ENCODE results near the gene CCDC106.

CCDC106 gene

DNA sequence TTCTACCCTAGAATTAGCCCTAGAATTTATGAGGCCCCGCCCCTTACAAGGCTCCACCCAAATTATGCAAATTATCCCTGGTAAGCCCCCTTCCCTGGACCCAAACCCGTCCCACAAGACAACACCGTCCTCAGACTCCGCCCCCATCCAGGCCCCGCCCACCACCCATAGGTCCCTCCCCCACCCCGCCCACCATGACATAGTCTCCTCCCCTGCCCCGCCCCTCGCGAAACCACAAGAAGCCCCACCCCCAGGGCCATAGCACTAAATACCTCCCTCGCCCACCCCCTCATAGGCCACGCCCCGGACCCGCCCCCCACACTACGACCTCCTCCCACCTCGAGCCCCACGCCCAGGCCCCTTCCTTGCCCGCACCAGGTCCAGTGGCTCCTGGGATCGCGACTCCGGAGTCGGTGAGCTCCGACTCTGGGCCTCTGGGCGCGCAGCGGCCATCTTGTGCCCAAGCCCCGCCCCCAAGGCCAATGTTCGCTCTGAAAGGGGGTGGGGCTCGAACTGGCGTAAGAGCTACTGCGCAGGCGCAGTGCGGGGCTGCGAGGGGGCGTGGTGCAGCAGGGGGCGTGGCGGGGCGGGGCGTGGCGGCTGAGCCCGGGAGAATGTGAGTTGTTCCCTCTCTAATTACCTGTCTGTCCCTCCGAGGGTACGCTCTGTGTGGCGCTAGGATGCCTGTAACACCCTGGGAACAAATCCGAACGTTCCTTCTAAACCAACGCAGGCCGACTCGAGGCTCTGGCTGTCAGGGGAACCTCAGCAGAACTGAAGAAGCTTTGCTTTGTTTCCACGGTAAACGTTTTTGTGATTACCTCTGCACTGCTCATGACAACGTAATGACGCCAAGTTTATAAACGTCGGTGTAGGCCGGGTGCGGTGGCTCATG is 23.7 kb upstream of the CCDC106 start, which contains the start of gene ZNF784:
ZNF784 (minus strand) TSS at position 458 of the 895 bp plus-strand sequence; CDS start at position 453, 5 bp downstream.
- no peaks in the 10 kb centered on the region for H3K27me3 ChIP-seq (ENCODE audit: control insufficient read depth in 1 of 2, insufficient read depth in 2 of 2, low read length in 2 of 2)
- H3K4me1 ChIP-seq (ENCODE audit: insufficient read depth, low read length): peaks cover 7% of the 10 kb centered on the region
- H3K9ac ChIP-seq (ENCODE audit: low read length): no peak within 1 kb of the TSS
- H3K9me3 ChIP-seq (ENCODE audit: low read length): no peaks in the 10 kb centered on the region
- peak within 1 kb of the TSS; percentile 62 to 77 for H3K4me3 ChIP-seq (ENCODE audit: low read depth in 1 of 2, low read length in 2 of 2)
- no peaks in the 10 kb centered on the region for H3K36me3 ChIP-seq (ENCODE audit: insufficient read depth, low read length)
- H3K27ac ChIP-seq (ENCODE audit: low read depth, low read length): peak within 1 kb of the TSS; percentile 55

DNA sequence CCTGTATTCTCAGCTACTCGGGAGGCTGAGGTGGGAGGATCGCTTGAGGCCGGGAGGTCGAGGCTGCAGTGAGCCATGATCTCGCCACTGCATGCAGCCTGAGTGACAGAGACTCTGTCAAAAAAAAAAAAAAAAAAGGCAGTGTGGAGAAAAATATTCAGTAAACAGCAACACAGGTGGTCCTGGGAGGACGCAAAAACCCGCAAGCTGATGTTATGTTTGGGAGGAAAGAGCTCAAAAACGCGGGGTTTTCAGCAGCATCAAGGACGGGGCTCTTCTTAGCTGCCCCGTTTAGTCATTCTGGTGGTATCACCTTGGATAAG is 23.0 kb upstream of the CCDC106 start:
- H3K4me1 ChIP-seq (ENCODE audit: insufficient read depth, low read length): peaks cover 7% of the 10 kb centered on the region
- no peak overlapping the region for H3K9ac ChIP-seq (ENCODE audit: low read length)
- H3K9me3 ChIP-seq (ENCODE audit: low read length): no peaks in the 10 kb centered on the region
- no peak overlapping the region for H3K27ac ChIP-seq (ENCODE audit: low read depth, low read length)
- H3K36me3 ChIP-seq (ENCODE audit: insufficient read depth, low read length): no peaks in the 10 kb centered on the region
- H3K4me3 ChIP-seq (ENCODE audit: low read depth in 1 of 2, low read length in 2 of 2): peak overlapping the region; percentile 24 to 77
- H3K27me3 ChIP-seq (ENCODE audit: control insufficient read depth in 1 of 2, insufficient read depth in 2 of 2, low read length in 2 of 2): no peaks in the 10 kb centered on the region

DNA sequence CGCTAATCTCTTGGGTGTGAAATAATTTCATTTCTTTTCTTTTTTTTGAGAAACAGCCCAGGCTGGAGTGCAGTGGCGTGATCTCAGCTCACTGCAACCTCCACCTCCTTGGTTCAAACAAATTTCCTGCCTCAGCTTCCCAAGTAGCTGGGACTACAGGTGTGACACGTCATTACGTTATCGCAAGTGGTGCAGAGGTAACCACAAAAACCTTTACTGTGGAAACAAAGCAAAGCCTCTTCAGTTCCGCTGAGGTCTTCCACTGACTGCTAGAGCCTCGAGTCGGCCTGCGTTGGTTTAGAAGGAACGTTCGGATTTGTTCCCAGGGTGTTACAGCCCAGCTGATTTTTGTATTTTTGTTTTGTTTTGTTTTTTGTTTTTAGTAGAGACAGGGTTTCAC is 21.7 kb upstream of the CCDC106 start:
- Histone ChIP-seq H3K9me3 (ENCODE audit: low read length) (no peaks in the 10 kb centered on the region), H3K4me1 (ENCODE audit: insufficient read depth, low read length) (peaks cover 7% of the 10 kb centered on the region), H3K27me3 (ENCODE audit: control insufficient read depth in 1 of 2, insufficient read depth in 2 of 2, low read length in 2 of 2) (no peaks in the 10 kb centered on the region), H3K9ac (ENCODE audit: low read length) (no peak overlapping the region), H3K4me3 (ENCODE audit: low read depth in 1 of 2, low read length in 2 of 2) (no peak overlapping the region), H3K27ac (ENCODE audit: low read depth, low read length) (no peak overlapping the region), H3K36me3 (ENCODE audit: insufficient read depth, low read length) (no peaks in the 10 kb centered on the region)

DNA sequence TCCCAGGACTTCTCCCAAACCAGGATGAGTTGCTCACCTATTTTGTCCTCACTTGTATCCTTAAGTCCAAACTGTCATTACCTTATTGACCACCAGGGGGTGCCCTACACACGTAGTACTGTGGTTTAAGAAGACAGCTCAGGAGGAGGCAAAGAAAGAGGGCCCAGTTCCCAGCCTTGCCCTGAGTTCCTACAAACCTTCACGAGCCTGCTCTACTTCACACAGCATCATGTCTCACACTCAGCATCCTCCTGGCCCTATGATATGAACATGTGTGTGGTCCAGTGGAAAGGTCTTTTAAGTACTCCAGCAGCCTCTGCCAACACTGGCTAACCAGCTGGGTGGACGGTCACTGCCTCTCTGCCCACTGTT is 15.6 kb upstream of the CCDC106 start:
- Histone ChIP-seq H3K9me3 (ENCODE audit: low read length) (no peaks in the 10 kb centered on the region), H3K27ac (ENCODE audit: low read depth, low read length) (peak overlapping the region; percentile 19), H3K9ac (ENCODE audit: low read length) (no peak overlapping the region), H3K4me3 (ENCODE audit: low read depth in 1 of 2, low read length in 2 of 2) (no peak overlapping the region), H3K36me3 (ENCODE audit: insufficient read depth, low read length) (no peaks in the 10 kb centered on the region), H3K4me1 (ENCODE audit: insufficient read depth, low read length) (peaks cover 19% of the 10 kb centered on the region), H3K27me3 (ENCODE audit: control insufficient read depth in 1 of 2, insufficient read depth in 2 of 2, low read length in 2 of 2) (no peaks in the 10 kb centered on the region)

DNA sequence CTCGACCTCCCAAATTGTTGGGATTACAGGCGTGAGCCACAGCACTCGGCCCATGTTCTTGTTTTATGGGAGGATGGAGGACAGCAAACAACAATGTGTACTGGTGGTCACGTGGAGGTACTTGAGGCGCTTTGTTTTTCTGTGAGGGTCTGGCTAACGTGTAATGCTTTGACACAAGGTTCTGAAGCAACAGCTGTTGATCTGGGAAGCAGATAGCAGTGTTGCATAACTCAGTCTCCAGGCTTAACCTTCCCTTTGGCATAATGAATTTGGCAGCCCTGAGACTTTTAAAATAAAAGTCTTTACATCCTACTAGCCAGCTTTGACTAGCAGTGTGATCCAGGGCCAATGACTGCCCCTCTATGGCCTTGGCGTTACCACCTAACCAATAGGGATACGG is 14.2 kb upstream of the CCDC106 start:
- no peaks in the 10 kb centered on the region for H3K9me3 ChIP-seq (ENCODE audit: low read length)
- no peak overlapping the region for H3K4me3 ChIP-seq (ENCODE audit: low read depth in 1 of 2, low read length in 2 of 2)
- H3K4me1 ChIP-seq (ENCODE audit: insufficient read depth, low read length): peaks cover 28% of the 10 kb centered on the region
- no peaks in the 10 kb centered on the region for H3K27me3 ChIP-seq (ENCODE audit: control insufficient read depth in 1 of 2, insufficient read depth in 2 of 2, low read length in 2 of 2)
- no peaks in the 10 kb centered on the region for H3K36me3 ChIP-seq (ENCODE audit: insufficient read depth, low read length)
- peak overlapping the region; percentile 27 for H3K27ac ChIP-seq (ENCODE audit: low read depth, low read length)
- H3K9ac ChIP-seq (ENCODE audit: low read length): no peak overlapping the region

DNA sequence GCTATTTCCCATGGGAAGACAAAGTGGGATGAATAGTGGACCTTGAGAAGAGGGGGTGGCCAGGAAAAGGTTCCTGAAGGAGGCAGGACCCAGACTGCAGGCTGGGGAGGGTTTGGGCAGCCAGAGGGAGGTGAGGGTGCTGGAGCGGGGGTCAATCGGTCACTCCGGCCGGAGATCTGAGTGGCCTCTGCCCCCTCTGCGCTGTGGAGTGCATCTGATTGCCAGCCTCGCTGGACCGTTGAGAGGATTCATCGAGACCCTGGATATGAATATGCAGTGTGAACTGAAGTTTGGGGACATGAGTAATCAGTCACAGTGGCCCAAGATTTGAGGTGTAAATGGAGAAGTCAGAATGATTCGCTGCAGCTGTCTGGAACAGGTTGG is 12.7 kb upstream of the CCDC106 start:
- H3K9ac ChIP-seq (ENCODE audit: low read length): peak overlapping the region; percentile 100
- H3K4me1 ChIP-seq (ENCODE audit: insufficient read depth, low read length): peaks cover 42% of the 10 kb centered on the region

DNA sequence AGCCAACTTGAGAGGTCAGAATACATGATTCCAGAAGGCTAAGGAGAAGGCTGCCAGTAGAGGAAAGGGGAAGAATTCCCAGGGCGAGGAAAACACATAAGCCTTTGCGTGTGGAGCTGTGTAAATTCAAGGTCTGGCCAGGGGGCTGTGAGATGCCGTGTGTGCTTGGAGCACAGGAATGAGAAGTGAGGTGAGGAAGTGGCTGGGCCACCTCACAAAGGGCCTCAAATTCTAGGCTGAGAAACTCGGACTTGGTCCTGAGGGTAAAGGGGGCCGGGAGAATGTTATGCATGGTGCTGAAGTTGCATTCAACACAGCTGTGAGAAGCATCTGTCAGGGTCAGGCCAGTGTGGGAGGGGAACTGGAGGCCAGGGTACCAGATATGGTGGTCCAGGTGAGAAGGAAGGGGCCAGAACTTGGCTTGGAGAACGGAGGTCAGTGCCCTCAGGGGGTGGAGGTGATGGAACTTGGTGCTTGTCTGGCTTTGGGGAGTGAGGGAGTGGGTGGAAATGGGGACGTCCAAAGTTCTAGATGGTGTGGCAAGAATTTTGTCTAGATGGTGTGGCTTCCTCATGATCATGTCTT is 12.1 kb upstream of the CCDC106 start:
- Histone ChIP-seq H3K36me3 (ENCODE audit: insufficient read depth, low read length) (no peaks in the 10 kb centered on the region), H3K4me3 (ENCODE audit: low read depth in 1 of 2, low read length in 2 of 2) (peak overlapping the region; percentile 47 to 98), H3K4me1 (ENCODE audit: insufficient read depth, low read length) (peaks cover 44% of the 10 kb centered on the region), H3K27ac (ENCODE audit: low read depth, low read length) (peak overlapping the region; percentile 43), H3K27me3 (ENCODE audit: control insufficient read depth in 1 of 2, insufficient read depth in 2 of 2, low read length in 2 of 2) (no peaks in the 10 kb centered on the region), H3K9ac (ENCODE audit: low read length) (peak overlapping the region; percentile 100), H3K9me3 (ENCODE audit: low read length) (no peaks in the 10 kb centered on the region)

More for the DNA sequence above, 12.7 kb upstream of the CCDC106 start:
- Histone ChIP-seq H3K4me3 (ENCODE audit: low read depth in 1 of 2, low read length in 2 of 2) (peak overlapping the region; percentile 47 to 98), H3K27me3 (ENCODE audit: control insufficient read depth in 1 of 2, insufficient read depth in 2 of 2, low read length in 2 of 2) (no peaks in the 10 kb centered on the region), H3K36me3 (ENCODE audit: insufficient read depth, low read length) (no peaks in the 10 kb centered on the region), H3K9me3 (ENCODE audit: low read length) (no peaks in the 10 kb centered on the region), H3K27ac (ENCODE audit: low read depth, low read length) (peak overlapping the region; percentile 43)

DNA sequence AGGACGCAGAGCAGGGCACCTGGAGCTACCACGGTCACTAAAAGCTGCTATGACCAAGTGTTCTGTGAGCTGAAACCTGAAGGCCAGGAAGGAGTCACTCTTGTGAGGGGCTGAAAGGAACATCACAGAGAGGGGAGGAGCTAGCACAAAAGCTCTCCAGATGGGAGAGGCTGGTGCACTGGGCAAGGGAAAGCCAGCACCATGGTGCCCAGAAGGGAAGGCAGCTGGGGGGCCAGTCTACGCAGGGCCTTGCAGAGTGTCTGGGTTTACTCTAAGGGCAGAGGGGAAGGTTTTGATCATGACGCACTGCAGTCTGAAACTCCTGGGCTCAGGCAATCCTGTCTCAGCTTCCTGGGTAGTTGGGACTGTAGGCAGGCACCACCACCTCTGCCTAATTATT is 11.3 kb upstream of the CCDC106 start:
- H3K4me3 ChIP-seq (ENCODE audit: low read depth in 1 of 2, low read length in 2 of 2): peak overlapping the region in 1 of 2 donors; percentile 98

DNA sequence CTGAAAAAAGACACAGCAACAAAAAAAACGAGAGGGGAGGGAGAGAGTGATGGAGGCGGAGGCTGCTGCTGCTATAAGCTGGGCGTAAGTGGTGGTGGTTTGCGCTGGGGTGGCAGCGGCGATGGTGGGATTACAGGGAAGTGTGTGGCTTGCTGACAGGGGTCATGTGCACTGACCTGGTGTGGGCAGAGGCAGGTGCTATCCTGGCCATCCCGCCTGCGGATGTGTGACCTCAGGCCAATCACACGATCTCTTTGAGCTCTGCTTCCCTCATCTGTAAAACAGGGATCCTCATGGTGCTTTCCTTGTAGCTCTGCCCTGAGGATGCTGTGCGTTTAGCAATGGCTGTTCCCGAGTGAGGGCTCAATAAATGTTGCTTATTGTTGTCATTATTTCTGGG is 10.5 kb upstream of the CCDC106 start:
- Histone ChIP-seq H3K4me1 (ENCODE audit: insufficient read depth, low read length) (peaks cover 44% of the 10 kb centered on the region), H3K9ac (ENCODE audit: low read length) (no peak overlapping the region), H3K36me3 (ENCODE audit: insufficient read depth, low read length) (no peaks in the 10 kb centered on the region), H3K27ac (ENCODE audit: low read depth, low read length) (no peak overlapping the region), H3K4me3 (ENCODE audit: low read depth in 1 of 2, low read length in 2 of 2) (no peak overlapping the region), H3K27me3 (ENCODE audit: control insufficient read depth in 1 of 2, insufficient read depth in 2 of 2, low read length in 2 of 2) (no peaks in the 10 kb centered on the region), H3K9me3 (ENCODE audit: low read length) (no peaks in the 10 kb centered on the region)

More for the DNA sequence above, 11.3 kb upstream of the CCDC106 start:
- H3K9me3 ChIP-seq (ENCODE audit: low read length): no peaks in the 10 kb centered on the region
- H3K36me3 ChIP-seq (ENCODE audit: insufficient read depth, low read length): no peaks in the 10 kb centered on the region
- peaks cover 44% of the 10 kb centered on the region for H3K4me1 ChIP-seq (ENCODE audit: insufficient read depth, low read length)
- H3K9ac ChIP-seq (ENCODE audit: low read length): no peak overlapping the region
- H3K27me3 ChIP-seq (ENCODE audit: control insufficient read depth in 1 of 2, insufficient read depth in 2 of 2, low read length in 2 of 2): no peaks in the 10 kb centered on the region
- H3K27ac ChIP-seq (ENCODE audit: low read depth, low read length): no peak overlapping the region

DNA sequence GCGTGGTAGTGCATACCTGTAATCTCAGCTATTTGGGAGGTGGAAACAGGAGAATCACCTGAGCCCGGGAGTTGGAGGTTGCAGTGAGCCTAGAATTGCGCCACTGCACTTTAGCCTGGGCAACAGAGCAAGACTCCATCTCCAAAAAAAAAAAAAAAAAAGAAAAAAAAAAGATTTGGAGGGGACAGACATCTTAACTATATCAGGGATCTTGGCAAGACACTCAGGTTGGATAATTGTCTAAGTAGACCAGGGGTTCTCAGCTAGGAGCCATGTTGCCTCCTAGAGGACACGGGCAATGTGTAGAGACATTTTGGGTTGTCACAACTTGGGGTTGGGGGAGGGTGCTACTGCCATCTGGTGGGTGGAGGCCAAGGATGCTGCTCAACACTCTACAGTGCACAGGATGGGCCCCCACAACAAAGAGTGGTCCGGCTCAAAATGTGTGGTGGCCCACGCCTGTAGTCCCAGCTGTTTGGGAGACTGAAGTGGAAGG is 9.1 kb upstream of the CCDC106 start:
- peaks cover 44% of the 10 kb centered on the region for H3K4me1 ChIP-seq (ENCODE audit: insufficient read depth, low read length)
- H3K27ac ChIP-seq (ENCODE audit: low read depth, low read length): no peak overlapping the region
- no peak overlapping the region for H3K9ac ChIP-seq (ENCODE audit: low read length)
- no peaks in the 10 kb centered on the region for H3K27me3 ChIP-seq (ENCODE audit: control insufficient read depth in 1 of 2, insufficient read depth in 2 of 2, low read length in 2 of 2)
- H3K4me3 ChIP-seq (ENCODE audit: low read depth in 1 of 2, low read length in 2 of 2): no peak overlapping the region
- no peaks in the 10 kb centered on the region for H3K36me3 ChIP-seq (ENCODE audit: insufficient read depth, low read length)
- no peaks in the 10 kb centered on the region for H3K9me3 ChIP-seq (ENCODE audit: low read length)

DNA sequence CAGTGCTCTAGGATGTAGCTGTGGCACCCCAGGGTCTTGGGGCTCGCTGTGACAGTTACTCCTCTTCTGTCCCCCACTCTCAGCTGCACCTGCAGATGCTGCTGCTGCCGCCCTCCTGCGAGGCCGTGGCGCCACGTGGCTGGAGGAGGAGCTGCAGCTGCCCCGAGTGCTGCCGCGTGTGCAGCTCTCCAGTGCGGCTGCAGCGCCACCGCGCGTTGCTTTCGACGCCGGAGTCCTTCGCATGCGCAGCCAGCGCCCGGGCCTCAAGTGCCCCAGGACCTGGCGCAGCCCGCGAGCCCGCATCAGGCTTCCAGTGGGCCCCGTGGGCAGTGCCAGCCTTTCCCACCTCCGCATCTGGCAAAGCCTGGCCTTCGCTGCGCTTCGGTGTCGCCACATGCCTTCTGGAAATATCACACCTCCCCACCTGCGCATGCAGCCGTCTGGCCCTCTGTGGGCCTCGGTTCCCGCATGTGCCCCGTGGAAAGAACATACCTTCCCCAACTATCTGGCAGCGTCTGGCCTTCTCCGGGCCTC is 7.9 kb upstream of the CCDC106 start:
- no peaks in the 10 kb centered on the region for H3K27me3 ChIP-seq (ENCODE audit: control insufficient read depth in 1 of 2, insufficient read depth in 2 of 2, low read length in 2 of 2)
- H3K9ac ChIP-seq (ENCODE audit: low read length): peak overlapping the region; percentile 39
- H3K9me3 ChIP-seq (ENCODE audit: low read length): no peaks in the 10 kb centered on the region
- peaks cover 5% of the 10 kb centered on the region for H3K36me3 ChIP-seq (ENCODE audit: insufficient read depth, low read length)
- peak overlapping the region; percentile 84 for H3K27ac ChIP-seq (ENCODE audit: low read depth, low read length)
- H3K4me3 ChIP-seq (ENCODE audit: low read depth in 1 of 2, low read length in 2 of 2): peak overlapping the region; percentile 64 to 78
- peaks cover 53% of the 10 kb centered on the region for H3K4me1 ChIP-seq (ENCODE audit: insufficient read depth, low read length)
